Central memory CD4-positive, alpha-beta T cell (primary cell): Measurements from ENCODE around the gene AKAP4.

Experiments
- DNase-seq: peaks from one replicate; pipeline ENCODE4 v3.0.0; 2022
- total RNA-seq, 3 experiments: gene quantifications; one replicate each; lab custom pipeline; 2026; lab: John Stamatoyannopoulos, UW

Gene AKAP4
- 0 reads per million in 3 experiments for total RNA-seq

GRCh38 chrX:50200907-50201306 is at the start of gene AKAP4:
TSS of gene AKAP4 (minus strand) at chrX:50201007. CDS start at chrX:50200889, 118 bp downstream.
- DNase-seq = no peak

GRCh38 chrX:50211510-50211909 is 10.7 kb upstream of the AKAP4 start:
- DNase-seq = no peak

GRCh38 chrX:50206753-50207152 is 5.9 kb upstream of the AKAP4 start:
- DNase-seq = no peak

GRCh38 chrX:50204364-50204899 is 3.6 kb upstream of the AKAP4 start, which contains the start of gene CCNB3:
TSS of gene CCNB3 (plus strand) at chrX:50204765. CDS start at chrX:50285164, 80,399 bp downstream.
- DNase-seq = peak; percentile 76

GRCh38 chrX:50202539-50202938 is 1.7 kb upstream of the AKAP4 start:
- DNase-seq = no peak

- no peak for DNase-seq
Measured at GRCh38 chrX:50198348-50198747, 2.5 kb downstream of the AKAP4 start.

- no peak for DNase-seq
Measured at GRCh38 chrX:50188859-50189600, 11.8 kb downstream of the AKAP4 start.

GRCh38 chrX:50183891-50184290 is 16.9 kb downstream of the AKAP4 start:
- DNase-seq = no peak

GRCh38 chrX:50180073-50180940 is 20.5 kb downstream of the AKAP4 start:
- DNase-seq = no peak

- DNase-seq = no peak
Measured at GRCh38 chrX:50169717-50170116, 31.1 kb downstream of the AKAP4 start.

- DNase-seq = no peak
Measured at GRCh38 chrX:50168241-50168687, 32.5 kb downstream of the AKAP4 start.

GRCh38 chrX:50167366-50167765 is 33.4 kb downstream of the AKAP4 start:
- DNase-seq = no peak

- DNase-seq = no peak
Measured at GRCh38 chrX:50165727-50166126, 35.1 kb downstream of the AKAP4 start.

- DNase-seq = no peak
Measured at GRCh38 chrX:50161127-50161526, 39.7 kb downstream of the AKAP4 start.

- DNase-seq = no peak
Measured at GRCh38 chrX:50158593-50158992, 42.2 kb downstream of the AKAP4 start.

GRCh38 chrX:50157545-50158135 is 43.2 kb downstream of the AKAP4 start:
- no peak for DNase-seq

GRCh38 chrX:50154429-50154828 is 46.4 kb downstream of the AKAP4 start:
- DNase-seq = no peak

- no peak for DNase-seq
Measured at GRCh38 chrX:50152456-50152855, 48.4 kb downstream of the AKAP4 start.

GRCh38 chrX:50147972-50148371 is 52.8 kb downstream of the AKAP4 start:
- DNase-seq = no peak
